ENCODE data around the gene PMFBP1. TPM values are rescaled to one million over a fixed set of nuclear protein-coding genes. Genes with fewer than 3 reads are reported as not detected.

Gene PMFBP1
- total RNA-seq, 6 donors from 2014 or later = 0.15 to 7.3 (median 1.1) TPM

GRCh38 chr16:72099377-72099818, 72.6 kb downstream of the PMFBP1 start:
- DNase-seq (peak in 1 of 2 donors; percentile 40), ATAC-seq (ENCODE audit: low FRiP score in 2 of 2) (peak; percentile 70 to 79)
- no peak overlapping the region for H3K27ac ChIP-seq
- WGBS, 2 donors = 74 to 86% methylated on average over 9 to 12 of the region's 12 CpGs
- H3K4me1 ChIP-seq = peaks cover 9 to 17% (median 10%) of the 10 kb centered on the region in 4 donors
- peak; percentile 34 to 63 (median 43) for TF ChIP-seq CTCF (IDR thresholded peaks at IDR 0.05)
- TF ChIP-seq POLR2A (IDR thresholded peaks at IDR 0.05) = no peak
- no peak for TF ChIP-seq EP300 (IDR thresholded peaks at IDR 0.05)
- no peak for TF ChIP-seq POLR2AphosphoS5 (IDR thresholded peaks at IDR 0.05)
- H3K27me3 ChIP-seq = no peaks in the 10 kb centered on the region
- H3K36me3 ChIP-seq = peaks cover 71 to 85% (median 81%) of the 10 kb centered on the region in 4 donors
- no peak overlapping the region for H3K4me3 ChIP-seq
- H3K9me3 ChIP-seq = no peaks in the 10 kb centered on the region

GRCh38 chr16:72098936-72099335, 73.0 kb downstream of the PMFBP1 start:
- H3K27ac ChIP-seq = no peak overlapping the region
- H3K4me3 ChIP-seq = no peak overlapping the region
- ATAC-seq (ENCODE audit: low FRiP score in 2 of 2) (no peak), DNase-seq (peak in 1 of 2 donors; percentile 52)
- H3K27me3 ChIP-seq = no peaks in the 10 kb centered on the region
- no peak for TF ChIP-seq EP300 (IDR thresholded peaks at IDR 0.05)
- TF ChIP-seq POLR2AphosphoS5 (IDR thresholded peaks at IDR 0.05) = no peak
- TF ChIP-seq CTCF (IDR thresholded peaks at IDR 0.05) = no peak
- TF ChIP-seq POLR2A (IDR thresholded peaks at IDR 0.05) = no peak
- H3K36me3 ChIP-seq = peaks cover 66 to 80% (median 76%) of the 10 kb centered on the region in 4 donors
- 85 to 93% methylated on average over 9 to 15 of the region's 15 CpGs for WGBS, 2 donors
- no peaks in the 10 kb centered on the region for H3K9me3 ChIP-seq
- peaks cover 11 to 19% (median 13%) of the 10 kb centered on the region in 4 donors for H3K4me1 ChIP-seq

- Histone ChIP-seq H3K4me3 (peak overlapping the region; percentile 70 to 94 (median 82)), H3K27me3 (no peaks in the 10 kb centered on the region), H3K4me1 (peaks cover 23 to 39% (median 30%) of the 10 kb centered on the region in 4 donors), H3K9me3 (no peaks in the 10 kb centered on the region), H3K27ac (peak overlapping the region; percentile 91 to 96 (median 94)), H3K36me3 (peaks cover 26 to 43% (median 38%) of the 10 kb centered on the region in 4 donors)
- 0 to 2% methylated on average over 10 to 11 of the region's 11 CpGs for WGBS, 2 donors
- DNase-seq (no peak), ATAC-seq (ENCODE audit: low FRiP score in 2 of 2) (peak in 1 of 2 donors; percentile 2)
- no peak for TF ChIP-seq POLR2AphosphoS5 (IDR thresholded peaks at IDR 0.05)
- no peak for TF ChIP-seq POLR2A (IDR thresholded peaks at IDR 0.05)
- TF ChIP-seq CTCF (IDR thresholded peaks at IDR 0.05) = no peak
- TF ChIP-seq EP300 (IDR thresholded peaks at IDR 0.05) = no peak
These were observed 77.7 kb downstream of the PMFBP1 start for GRCh38 chr16:72094266-72094610.

- peak within 1 kb of the TSS; percentile 70 to 94 (median 82) for H3K4me3 ChIP-seq
- TF ChIP-seq POLR2A (IDR thresholded peaks at IDR 0.05) = peak in 3 of 4 donors; percentile 65 to 86 (median 82)
- peak in 1 of 6 experiments; percentile 8 for TF ChIP-seq CTCF (IDR thresholded peaks at IDR 0.05)
- TF ChIP-seq EP300 (IDR thresholded peaks at IDR 0.05) = peak in 1 of 4 donors; percentile 48
- peak; percentile 91 for TF ChIP-seq POLR2AphosphoS5 (IDR thresholded peaks at IDR 0.05)
- H3K27ac ChIP-seq = peak within 1 kb of the TSS; percentile 91 to 96 (median 94)
- WGBS, 2 donors = 0 to 1% methylated on average over 22 to 42 of the region's 43 CpGs
- H3K36me3 ChIP-seq = peaks cover 24 to 43% (median 39%) of the 10 kb centered on the region in 4 donors
- H3K4me1 ChIP-seq = peaks cover 23 to 39% (median 30%) of the 10 kb centered on the region in 4 donors
- DNase-seq (peak; percentile 89 to 97), ATAC-seq (ENCODE audit: low FRiP score in 2 of 2) (peak; percentile 99)
- no peaks in the 10 kb centered on the region for H3K27me3 ChIP-seq
- H3K9me3 ChIP-seq = no peaks in the 10 kb centered on the region
These were observed 78.3 kb downstream of the PMFBP1 start, which contains the start of the genes DHX38 and TXNL4B for GRCh38 chr16:72093448-72094265. DHX38 (plus strand) TSS chr16:72093847; CDS start chr16:72096158, 2,311 bp downstream. TXNL4B (minus strand) TSS chr16:72093620; CDS start chr16:72090749, 2,871 bp downstream.
